ENCODE results near the gene DTNB. TPM values are rescaled to one million over a fixed set of nuclear protein-coding genes. Genes with fewer than 3 reads are reported as not detected.

The DTNB gene
- polyA plus RNA-seq, 1 of the 3 experiments (the other 2 are of a cell fraction), result 15.3 TPM

DNA sequence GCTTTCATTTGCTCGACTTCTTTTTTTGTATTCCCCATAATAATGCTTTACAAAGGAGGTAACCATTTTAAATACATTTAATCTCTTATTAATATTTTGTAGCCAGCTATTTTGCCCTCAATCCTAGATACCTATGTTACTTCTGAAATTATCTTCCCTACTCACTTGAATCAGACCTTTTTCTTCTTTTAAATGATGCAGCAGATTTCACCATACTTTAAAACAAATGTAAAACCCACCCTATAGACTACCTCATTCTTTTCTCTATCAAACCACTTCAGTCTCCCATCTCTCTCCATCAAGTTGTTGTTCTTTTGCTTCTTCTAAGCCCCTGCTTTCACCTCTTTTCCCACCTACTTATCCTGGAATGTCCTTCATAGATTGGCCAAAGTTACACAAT lies 180.2 kb downstream of the DTNB start:
- H4K20me1 ChIP-seq (ENCODE audit: insufficient read depth), result no peaks in the 10 kb centered on the region
- ChIA-PET POLR2A (interaction anchor here (0.6 kb wide), 3 partner anchors 179 to 1408 kb away, joined by 3 read pairs; partner anchors contain the start of gene TP53I3), CTCF (interaction anchor here (1.4 to 4.3 kb wide), 3 partner anchors 116 to 207 kb away, joined by 4 to 11 read pairs (median 4); no protein-coding TSS in a partner anchor)
- H3K27me3 ChIP-seq (ENCODE audit: insufficient read depth), result no peaks in the 10 kb centered on the region
- no peak overlapping the region for H3K4me3 ChIP-seq (ENCODE audit: low read depth in 2 of 2, low read length in 1 of 2)
- no peaks in the 10 kb centered on the region for H3F3A ChIP-seq (replicated peaks; ENCODE audit: insufficient read depth)
- no peak for DNase-seq
- H3K9me3 ChIP-seq, result no peaks in the 10 kb centered on the region
- H3K9ac ChIP-seq, result no peak overlapping the region
- no peak overlapping the region for H3K27ac ChIP-seq (ENCODE audit: low read depth in 2 of 2, low read length in 1 of 2)
- peaks cover 0 to 8% of the 10 kb centered on the region in 2 experiments; a peak in 3 of 4 replicates for H3K4me1 ChIP-seq (ENCODE audit: control insufficient read depth in 1 of 2, insufficient read depth in 2 of 2, low read depth in 1 of 2, low read length in 1 of 2)
- TF ChIP-seq RCOR1 (IDR thresholded peaks at IDR 0.05; ENCODE audit: low read length) (no peak), JUND (IDR thresholded peaks at IDR 0.05) (no peak), CHD2 (IDR thresholded peaks at IDR 0.05; ENCODE audit: low read length, partially characterized antibody) (no peak), POLR2AphosphoS5 (IDR thresholded peaks at IDR 0.05; ENCODE audit: low read depth, low read length) (no peak), SMC3 (IDR thresholded peaks at IDR 0.05; ENCODE audit: low read depth, low read length) (no peak), YY1 (IDR thresholded peaks at IDR 0.05; ENCODE audit: low read depth) (no peak), RAD21 (IDR thresholded peaks at IDR 0.05; ENCODE audit: low read length) (no peak)
- TF ChIP-seq, protein P1, sequence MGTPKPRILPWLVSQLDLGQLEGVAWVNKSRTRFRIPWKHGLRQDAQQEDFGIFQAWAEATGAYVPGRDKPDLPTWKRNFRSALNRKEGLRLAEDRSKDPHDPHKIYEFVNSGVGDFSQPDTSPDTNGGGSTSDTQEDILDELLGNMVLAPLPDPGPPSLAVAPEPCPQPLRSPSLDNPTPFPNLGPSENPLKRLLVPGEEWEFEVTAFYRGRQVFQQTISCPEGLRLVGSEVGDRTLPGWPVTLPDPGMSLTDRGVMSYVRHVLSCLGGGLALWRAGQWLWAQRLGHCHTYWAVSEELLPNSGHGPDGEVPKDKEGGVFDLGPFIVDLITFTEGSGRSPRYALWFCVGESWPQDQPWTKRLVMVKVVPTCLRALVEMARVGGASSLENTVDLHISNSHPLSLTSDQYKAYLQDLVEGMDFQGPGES (IDR thresholded peaks at IDR 0.05; ENCODE audit: low read depth, low read length), result no peak
- no peaks in the 10 kb centered on the region for H3K9me2 ChIP-seq
- H3K79me2 ChIP-seq (ENCODE audit: insufficient read depth), result no peaks in the 10 kb centered on the region
- H3K36me3 ChIP-seq (replicated peaks in 1 of 2; ENCODE audit: control insufficient read depth in 1 of 2, insufficient read depth in 2 of 2, low read length in 1 of 2), result no peaks in the 10 kb centered on the region
- no peak overlapping the region for H2AFZ ChIP-seq (ENCODE audit: low read depth)
- 91% methylated on average over 1 of the region's 1 CpG for WGBS (ENCODE audit: low lambda C conversion rate)
- H3K4me2 ChIP-seq, result no peak overlapping the region

DNA sequence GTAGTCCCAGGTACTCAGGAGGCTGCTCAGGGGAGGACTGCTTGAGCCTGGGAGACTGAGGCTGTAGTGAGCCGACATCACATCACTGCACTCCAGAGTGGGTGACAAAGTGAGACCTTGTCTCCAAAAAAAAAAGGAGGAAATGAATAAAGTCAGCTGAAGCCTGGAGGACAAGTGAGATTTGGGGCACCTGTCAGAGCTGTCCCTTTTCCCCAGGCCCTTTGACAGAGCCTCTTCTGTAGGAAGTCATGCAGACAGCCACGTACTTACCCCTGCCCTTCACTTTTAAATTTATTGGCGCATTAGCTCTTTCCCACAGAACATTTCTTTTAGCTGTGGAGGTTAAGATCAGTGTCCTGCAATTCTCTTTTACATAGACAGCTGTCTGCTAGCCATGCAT lies 180.7 kb downstream of the DTNB start:
- no peaks in the 10 kb centered on the region for H3K9me2 ChIP-seq
- no peak overlapping the region for H3K9ac ChIP-seq
- ChIA-PET POLR2A (interaction anchor here (0.6 kb wide), 3 partner anchors 178 to 1408 kb away, joined by 3 read pairs; partner anchors contain the start of gene TP53I3), CTCF (interaction anchor here (1.4 to 4.3 kb wide), 3 partner anchors 116 to 208 kb away, joined by 4 to 11 read pairs (median 4); no protein-coding TSS in a partner anchor)
- H3K79me2 ChIP-seq (ENCODE audit: insufficient read depth), result no peaks in the 10 kb centered on the region
- WGBS (ENCODE audit: low lambda C conversion rate), result 91% methylated on average over 3 of the region's 3 CpGs
- no peaks in the 10 kb centered on the region for H3K27me3 ChIP-seq (ENCODE audit: insufficient read depth)
- DNase-seq, result no peak
- no peak overlapping the region for H2AFZ ChIP-seq (ENCODE audit: low read depth)
- peaks cover 0 to 8% of the 10 kb centered on the region in 2 experiments; a peak in 3 of 4 replicates for H3K4me1 ChIP-seq (ENCODE audit: control insufficient read depth in 1 of 2, insufficient read depth in 2 of 2, low read depth in 1 of 2, low read length in 1 of 2)
- no peaks in the 10 kb centered on the region for H3K36me3 ChIP-seq (replicated peaks in 1 of 2; ENCODE audit: control insufficient read depth in 1 of 2, insufficient read depth in 2 of 2, low read length in 1 of 2)
- no peak overlapping the region; a peak in 1 of 4 replicates for H3K27ac ChIP-seq (ENCODE audit: low read depth in 2 of 2, low read length in 1 of 2)
- no peaks in the 10 kb centered on the region for H3K9me3 ChIP-seq
- no peak overlapping the region; the same call in 1 of the 2 replicates for H3K4me2 ChIP-seq
- H3K4me3 ChIP-seq (ENCODE audit: low read depth in 2 of 2, low read length in 1 of 2), result no peak overlapping the region
- no peaks in the 10 kb centered on the region for H4K20me1 ChIP-seq (ENCODE audit: insufficient read depth)
- no peaks in the 10 kb centered on the region for H3F3A ChIP-seq (replicated peaks; ENCODE audit: insufficient read depth)
- TF ChIP-seq, protein P2, sequence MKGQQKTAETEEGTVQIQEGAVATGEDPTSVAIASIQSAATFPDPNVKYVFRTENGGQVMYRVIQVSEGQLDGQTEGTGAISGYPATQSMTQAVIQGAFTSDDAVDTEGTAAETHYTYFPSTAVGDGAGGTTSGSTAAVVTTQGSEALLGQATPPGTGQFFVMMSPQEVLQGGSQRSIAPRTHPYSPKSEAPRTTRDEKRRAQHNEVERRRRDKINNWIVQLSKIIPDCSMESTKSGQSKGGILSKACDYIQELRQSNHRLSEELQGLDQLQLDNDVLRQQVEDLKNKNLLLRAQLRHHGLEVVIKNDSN (IDR thresholded peaks at IDR 0.05; ENCODE audit: borderline replicate concordance, low read depth), result no peak
- no peak for TF ChIP-seq FOXJ3 (CRISPR knock-in tag; IDR thresholded peaks at IDR 0.05)
- TF ChIP-seq RCOR1 (IDR thresholded peaks at IDR 0.05; ENCODE audit: low read length), result no peak
- TF ChIP-seq JUND (IDR thresholded peaks at IDR 0.05), result no peak
- TF ChIP-seq PBX3 (IDR thresholded peaks at IDR 0.05), result no peak
- no peak for TF ChIP-seq RFX5 (IDR thresholded peaks at IDR 0.05; ENCODE audit: low read length)
- no peak for TF ChIP-seq SIN3A (IDR thresholded peaks at IDR 0.05; ENCODE audit: borderline replicate concordance, low read depth, low read length)
- TF ChIP-seq NRF1 (IDR thresholded peaks at IDR 0.05; ENCODE audit: low read depth, low read length), result no peak
- TF ChIP-seq ELF1 (IDR thresholded peaks at IDR 0.05), result no peak
- TF ChIP-seq TCF12 (IDR thresholded peaks at IDR 0.05), result no peak
- TF ChIP-seq FOXM1 (IDR thresholded peaks at IDR 0.05; ENCODE audit: low read depth), result no peak
- TF ChIP-seq REST (IDR thresholded peaks at IDR 0.05; ENCODE audit: low read depth, low read length), result no peak
- TF ChIP-seq, protein P3, sequence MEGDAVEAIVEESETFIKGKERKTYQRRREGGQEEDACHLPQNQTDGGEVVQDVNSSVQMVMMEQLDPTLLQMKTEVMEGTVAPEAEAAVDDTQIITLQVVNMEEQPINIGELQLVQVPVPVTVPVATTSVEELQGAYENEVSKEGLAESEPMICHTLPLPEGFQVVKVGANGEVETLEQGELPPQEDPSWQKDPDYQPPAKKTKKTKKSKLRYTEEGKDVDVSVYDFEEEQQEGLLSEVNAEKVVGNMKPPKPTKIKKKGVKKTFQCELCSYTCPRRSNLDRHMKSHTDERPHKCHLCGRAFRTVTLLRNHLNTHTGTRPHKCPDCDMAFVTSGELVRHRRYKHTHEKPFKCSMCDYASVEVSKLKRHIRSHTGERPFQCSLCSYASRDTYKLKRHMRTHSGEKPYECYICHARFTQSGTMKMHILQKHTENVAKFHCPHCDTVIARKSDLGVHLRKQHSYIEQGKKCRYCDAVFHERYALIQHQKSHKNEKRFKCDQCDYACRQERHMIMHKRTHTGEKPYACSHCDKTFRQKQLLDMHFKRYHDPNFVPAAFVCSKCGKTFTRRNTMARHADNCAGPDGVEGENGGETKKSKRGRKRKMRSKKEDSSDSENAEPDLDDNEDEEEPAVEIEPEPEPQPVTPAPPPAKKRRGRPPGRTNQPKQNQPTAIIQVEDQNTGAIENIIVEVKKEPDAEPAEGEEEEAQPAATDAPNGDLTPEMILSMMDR (IDR thresholded peaks at IDR 0.05), result no peak
- no peak for TF ChIP-seq NFIC (IDR thresholded peaks at IDR 0.05; ENCODE audit: borderline replicate concordance)

Measured in SK-N-SH (cell line).